SK-N-SH (cell line): Measurements from ENCODE around the gene FGB. TPM values are rescaled to one million over a fixed set of nuclear protein-coding genes. Genes with fewer than 3 reads are reported as not detected.

ENCODE experiments used
- CTCF ChIA-PET: fragments of 300-600, 350-600 bp; formaldehyde crosslinking; extraction: SDS; loops from one replicate; lab custom pipeline; 2021; lab: Yijun Ruan, JAX
- POLR2A ChIA-PET: fragments of 350-600 bp; sonication (Branson Sonifier 250); formaldehyde crosslinking; extraction: SDS; loops from one replicate; lab custom pipeline; 2020; ENCODE audit warnings: antibody characterized with exemption, inconsistent platforms; lab: Yijun Ruan, JAX
- DNase-seq: peaks from one replicate; pipeline ENCODE4 v3.0.0; 2012
- H2AFZ ChIP-seq: fragments of 200-600 bp; sonication (generic); 2 replicates; pipeline ENCODE4 v1.8.1; 2016; ENCODE audit warnings: antibody characterized with exemption, mild to moderate bottlenecking, low read depth
- H3F3A ChIP-seq: fragments of 200-600 bp; sonication (generic); replicated peaks from 2 replicates; pipeline ENCODE3; 2016; ENCODE audit warnings: antibody characterized with exemption, mild to moderate bottlenecking; ENCODE audit not compliant: insufficient read depth
- H3K27ac ChIP-seq, 2 experiments: fragments of 200-500 bp in 1 of 2; fragments of 200-600 bp in 1 of 2; sonication (Bioruptor generic) in 1 of 2; sonication (generic), shearing (Covaris generic) in 1 of 2; 2 replicates each; pipeline versions ENCODE4 v1.5.1 to v1.6.1; 2014 to 2016; ENCODE audit warnings: low read depth in 2 of 2, inconsistent platforms in 1 of 2, low read length in 1 of 2, mild to moderate bottlenecking in 1 of 2, mixed read lengths in 1 of 2
- H3K27me3 ChIP-seq: fragments of 200-600 bp; sonication (generic), shearing (Covaris generic); 2 replicates; pipeline ENCODE4 v1.6.1; 2016; ENCODE audit warnings: mixed run types; ENCODE audit not compliant: insufficient read depth
- H3K36me3 ChIP-seq, 2 experiments: fragments of 200-500 bp in 1 of 2; fragments of 200-600 bp in 1 of 2; sonication (Bioruptor generic) in 1 of 2; sonication (generic) in 1 of 2; replicated peaks in 1 of 2; 2 replicates each; pipeline versions ENCODE3 to v1.5.1; 2014 to 2016; ENCODE audit warnings: low read length in 1 of 2, mild to moderate bottlenecking in 1 of 2; ENCODE audit not compliant: insufficient read depth in 2 of 2, control insufficient read depth in 1 of 2
- H3K4me1 ChIP-seq, 2 experiments: fragments of 200-500 bp in 1 of 2; fragments of 200-600 bp in 1 of 2; sonication (Bioruptor generic) in 1 of 2; sonication (generic), shearing (Covaris generic) in 1 of 2; 2 replicates each; pipeline versions ENCODE4 v1.5.1 to v1.6.1; 2014 to 2016; ENCODE audit warnings: low read depth in 1 of 2, low read length in 1 of 2, mixed run types in 1 of 2; ENCODE audit not compliant: insufficient read depth in 2 of 2, control insufficient read depth in 1 of 2
- H3K4me2 ChIP-seq: fragments of 200-600 bp; sonication (generic), shearing (Covaris generic); 2 replicates; pipeline ENCODE4 v1.6.1; 2017; ENCODE audit warnings: mixed run types
- H3K4me3 ChIP-seq, 2 experiments: fragments of 200-500 bp in 1 of 2; fragments of 200-600 bp in 1 of 2; sonication (Bioruptor generic) in 1 of 2; sonication (generic), shearing (Covaris generic) in 1 of 2; 2 replicates each; pipeline versions ENCODE4 v1.5.1 to v1.8.1; 2014 to 2016; ENCODE audit warnings: low read depth in 2 of 2, inconsistent platforms in 1 of 2, low read length in 1 of 2, mild to moderate bottlenecking in 1 of 2, mixed read lengths in 1 of 2, moderate library complexity in 1 of 2
- H3K79me2 ChIP-seq: fragments of 200-600 bp; sonication (generic); 2 replicates; pipeline ENCODE4 v1.8.1; 2017; ENCODE audit warnings: mild to moderate bottlenecking; ENCODE audit not compliant: insufficient read depth
- H3K9ac ChIP-seq: fragments of 200-600 bp; sonication (generic); 2 replicates; pipeline ENCODE4 v1.6.1; 2017; ENCODE audit warnings: mixed run types
- H3K9me2 ChIP-seq: fragments of 200-600 bp; sonication (generic); 2 replicates; pipeline ENCODE4 v1.6.1; 2017; ENCODE audit warnings: mixed run types
- H3K9me3 ChIP-seq: fragments of 200-600 bp; sonication (generic); 2 replicates; pipeline ENCODE4 v1.6.1; 2017; ENCODE audit warnings: mixed run types, mild to moderate bottlenecking, moderate library complexity
- H4K20me1 ChIP-seq: fragments of 200-600 bp; sonication (generic); 2 replicates; pipeline ENCODE4 v1.6.1; 2017; ENCODE audit warnings: mild to moderate bottlenecking, mixed run types; ENCODE audit not compliant: insufficient read depth
- CHD2 ChIP-seq: fragments of 150-350 bp; IDR thresholded peaks from 2 replicates; pipeline ENCODE4 v1.6.1; 2018; ENCODE audit warnings: low read length; ENCODE audit not compliant: partially characterized antibody
- GATA2 ChIP-seq: sonication (generic); formaldehyde crosslinking; IDR thresholded peaks from 2 replicates; pipeline ENCODE4 v1.5.0; 2020; ENCODE audit warnings: mild to moderate bottlenecking, missing genetic modification reagents
- IRF3 ChIP-seq: fragments of 150-350 bp; IDR thresholded peaks from 2 replicates; pipeline ENCODE4 v1.6.1; 2016; ENCODE audit warnings: mild to moderate bottlenecking, low read depth, low read length
- MEF2A ChIP-seq: IDR thresholded peaks from 2 replicates; pipeline ENCODE4 v1.4.0; 2012; ENCODE audit warnings: low read depth, borderline replicate concordance
- MXI1 ChIP-seq: IDR thresholded peaks from 2 replicates; pipeline ENCODE4 v1.6.1; 2012; ENCODE audit warnings: mild to moderate bottlenecking, low read depth, low read length, improper control_type of control experiment
- NFIC ChIP-seq: IDR thresholded peaks from 2 replicates; pipeline ENCODE4 v1.4.0; 2012; ENCODE audit warnings: borderline replicate concordance
- POLR2AphosphoS5 ChIP-seq: IDR thresholded peaks from 2 replicates; pipeline ENCODE4 v1.6.1; 2012; ENCODE audit warnings: low read depth, low read length
- RAD21 ChIP-seq: IDR thresholded peaks from 2 replicates; pipeline ENCODE4 v1.6.1; 2012; ENCODE audit warnings: mild to moderate bottlenecking, low read length
- RCOR1 ChIP-seq: fragments of 150-350 bp; IDR thresholded peaks from 2 replicates; pipeline ENCODE4 v1.6.1; 2017; ENCODE audit warnings: antibody characterized with exemption, low read length
- REST ChIP-seq: IDR thresholded peaks from 2 replicates; pipeline ENCODE4 v1.6.1; 2012; ENCODE audit warnings: mild to moderate bottlenecking, low read depth, low read length, moderate library complexity
- RXRA ChIP-seq: IDR thresholded peaks from 2 replicates; pipeline ENCODE4 v1.4.0; 2012; ENCODE audit warnings: low read depth, mild to moderate bottlenecking, borderline replicate concordance
- SIN3A ChIP-seq: IDR thresholded peaks from 2 replicates; pipeline ENCODE4 v1.6.1; 2012; ENCODE audit warnings: low read depth, mild to moderate bottlenecking, low read length, moderate library complexity, borderline replicate concordance
- USF2 ChIP-seq: fragments of 150-350 bp; IDR thresholded peaks from 2 replicates; pipeline ENCODE4 v1.6.1; 2017; ENCODE audit warnings: antibody characterized with exemption, low read length, low read depth, borderline replicate concordance
- YY1 ChIP-seq: IDR thresholded peaks from 2 replicates; pipeline ENCODE4 v1.4.0; 2012; ENCODE audit warnings: low read depth, mild to moderate bottlenecking
- WGBS: methylation state at CpG from one replicate; pipeline ENCODE4 v1.1.6; 2017; ENCODE audit warnings: low lambda C conversion rate; 5-methylcytosine and 5-hydroxymethylcytosine counted together
- polyA plus RNA-seq, 3 experiments: library from polyadenylated mRNA; depleted of rRNA; stranded (reverse); fragments of >200 nt; gene quantifications; 2 replicates each; pipeline ENCODE4 v1.2.3, GENCODE V29; 2012
- small RNA-seq, 7 experiments: library from RNA; depleted of rRNA; stranded (forward); fragments of <200 nt; gene quantifications; one replicate each; pipeline ENCODE3, GENCODE V24; 2012

FGB gene
- polyA plus RNA-seq, 1 of the 3 experiments (the other 2 are of a cell fraction): not detected

- H3K27ac ChIP-seq: no peak overlapping the region
- ChIA-PET POLR2A (no interaction called here), CTCF (interaction anchor here (1.1 to 3.4 kb wide), 4 partner anchors 10 to 69 kb away, joined by 3 to 60 read pairs (median 14); partner anchors contain the start of gene PLRG1)
- no peak overlapping the region for H2AFZ ChIP-seq
- no peaks in the 10 kb centered on the region for H3F3A ChIP-seq
- TF ChIP-seq YY1 (no peak), MEF2A (no peak), RCOR1 (no peak), NFIC (no peak), RXRA (no peak), SIN3A (no peak), IRF3 (no peak), GATA2 (no peak), USF2 (no peak), RAD21 (no peak), CHD2 (no peak), REST (no peak), POLR2AphosphoS5 (no peak), MXI1 (no peak)
- DNase-seq: no peak
- no peaks in the 10 kb centered on the region for H3K79me2 ChIP-seq
- H3K4me3 ChIP-seq: no peak overlapping the region
- no peak overlapping the region for H3K9ac ChIP-seq
- H3K9me2 ChIP-seq: no peaks in the 10 kb centered on the region
- H3K4me2 ChIP-seq: no peak overlapping the region
- 0% methylated on average over 1 of the region's 1 CpG for WGBS
- H3K27me3 ChIP-seq: no peaks in the 10 kb centered on the region; the same call in 1 of the 2 replicates
- no peaks in the 10 kb centered on the region for H3K4me1 ChIP-seq
- H3K36me3 ChIP-seq: no peaks in the 10 kb centered on the region
- H4K20me1 ChIP-seq: no peaks in the 10 kb centered on the region
- no peaks in the 10 kb centered on the region for H3K9me3 ChIP-seq
Measured at GRCh38 chr4:154620111-154620510, 57.3 kb downstream of the FGB start.

Small RNA genes within 50 kb of the gene (small RNA-seq; reads per million reads assigned to genes)
- 0 reads per million in 7 experiments for gene RNU6-1285P

Other genes starting within 250 kb of the FGB start
- not detected in 2 replicates for gene DCHS2, start 71.2 kb upstream of the FGB start, polyA plus RNA-seq (2012; rRNA removed)
- 64.8 and 84.6 TPM in 2 replicates for gene PLRG1, start 12.6 kb upstream of the FGB start, polyA plus RNA-seq (2012; rRNA removed)
- not detected in 2 replicates for gene FGA, start 27.7 kb downstream of the FGB start, polyA plus RNA-seq (2012; rRNA removed)
- gene FGG, start 49.6 kb downstream of the FGB start, polyA plus RNA-seq (2012; rRNA removed): not detected in 2 replicates
- not detected in 2 replicates for gene LRAT, start 181.0 kb downstream of the FGB start, polyA plus RNA-seq (2012; rRNA removed)
- gene RBM46, start 218.3 kb downstream of the FGB start, polyA plus RNA-seq (2012; rRNA removed): not detected in 2 replicates